VCaP (cell line): ENCODE data around the gene AMZ2.
"Not testable (repeated sequence)": the region's sequence is repeated elsewhere in the genome, so short reads cannot be mapped to it uniquely, and the experiment has no call there.

Experiments
- H3K27ac ChIP-seq: fragments of 450-650 bp; 2 replicates; pipeline ENCODE4 v1.5.1; 2017
- CTCF ChIP-seq: fragments of 450-650 bp; conservative IDR thresholded peaks from 2 replicates; pipeline ENCODE4 v1.5.1; 2017; ENCODE audit warnings: mild to moderate bottlenecking, moderate library complexity

The AMZ2 gene

GRCh38 chr17:68255151-68255550, 7.3 kb downstream of the AMZ2 start:
- TF ChIP-seq CTCF = no peak
- no peak overlapping the region for H3K27ac ChIP-seq

- H3K27ac ChIP-seq = no peak overlapping the region
- no peak for TF ChIP-seq CTCF
Measured at GRCh38 chr17:68255731-68256538, 8.1 kb downstream of the AMZ2 start.

GRCh38 chr17:68256701-68257100, 8.9 kb downstream of the AMZ2 start:
- H3K27ac ChIP-seq = not testable (repeated sequence)

DNA sequence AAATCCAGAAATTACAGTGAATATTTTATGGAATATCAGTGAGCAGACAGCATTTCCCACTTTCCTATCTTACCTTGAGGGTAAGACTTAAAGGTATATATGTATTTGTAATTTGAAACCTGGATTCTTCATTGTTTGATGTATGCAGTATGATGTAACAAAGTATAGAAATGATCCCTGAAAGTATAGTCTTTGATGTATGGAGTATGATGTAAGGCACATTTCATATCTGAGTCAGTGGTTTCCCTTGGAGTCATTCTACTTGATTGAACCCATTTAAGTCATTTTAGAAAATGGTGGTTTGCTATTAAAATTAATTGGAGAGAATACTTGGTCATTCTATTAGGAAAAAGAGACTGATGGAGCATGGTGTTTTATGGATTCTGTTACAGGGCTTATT, 10.1 kb downstream of the AMZ2 start:
- H3K27ac ChIP-seq = no peak overlapping the region
- TF ChIP-seq CTCF = no peak

DNA sequence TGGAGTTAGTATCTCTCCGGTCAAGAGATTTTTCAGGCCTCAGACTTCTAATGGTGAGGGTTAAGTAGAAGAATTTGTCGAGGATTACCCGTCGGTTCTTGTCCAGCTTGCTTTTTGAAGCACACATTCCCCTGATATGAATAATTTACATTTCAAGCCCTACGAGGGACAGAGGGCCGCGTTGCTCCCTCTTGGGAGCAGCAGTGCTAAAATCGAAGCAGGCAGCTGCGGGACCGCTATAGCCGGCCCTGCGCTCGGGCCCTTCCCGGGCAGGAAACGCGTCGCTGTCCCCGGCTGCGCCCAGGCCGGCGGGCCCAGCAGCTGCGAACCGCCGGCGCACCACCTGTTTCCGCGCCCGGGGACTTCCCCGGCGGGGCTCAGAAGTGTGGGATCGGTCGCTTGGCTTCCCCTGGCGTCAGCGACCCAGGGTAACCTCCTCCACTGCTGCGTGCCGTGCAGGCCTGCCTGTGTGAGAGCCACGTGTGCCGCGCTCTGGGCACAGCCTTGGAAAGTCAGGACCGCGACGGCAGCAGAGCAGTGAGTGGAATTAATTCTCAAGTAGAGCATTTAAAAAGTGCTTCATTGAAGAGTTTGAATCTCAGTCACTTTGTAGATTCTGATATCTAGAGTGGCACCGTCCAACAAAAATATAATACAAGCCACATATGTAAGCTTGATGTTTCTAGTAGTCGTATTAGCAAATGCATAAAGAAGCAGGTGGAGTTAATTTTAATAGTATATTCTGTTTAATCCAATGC, 11.2 kb downstream of the AMZ2 start:
- peak overlapping the region; percentile 24; the same call in 1 of the 2 replicates for H3K27ac ChIP-seq

DNA sequence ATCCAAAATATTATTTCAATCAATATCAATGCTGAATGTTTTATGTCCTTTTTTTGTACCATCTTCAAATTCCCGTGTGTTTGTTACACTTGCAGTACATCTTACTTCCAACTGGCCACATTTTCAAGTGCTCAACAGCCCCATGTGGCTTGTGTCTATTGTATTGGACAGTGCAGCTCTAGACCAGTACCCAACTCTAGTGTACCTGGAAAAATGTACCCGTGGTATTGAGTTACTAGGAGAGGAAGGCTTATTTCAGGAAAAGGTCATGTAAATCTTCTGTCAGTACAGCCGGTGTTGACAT, 11.8 kb downstream of the AMZ2 start:
- H3K27ac ChIP-seq = peak overlapping the region; percentile 24; the same call in 1 of the 2 replicates

DNA sequence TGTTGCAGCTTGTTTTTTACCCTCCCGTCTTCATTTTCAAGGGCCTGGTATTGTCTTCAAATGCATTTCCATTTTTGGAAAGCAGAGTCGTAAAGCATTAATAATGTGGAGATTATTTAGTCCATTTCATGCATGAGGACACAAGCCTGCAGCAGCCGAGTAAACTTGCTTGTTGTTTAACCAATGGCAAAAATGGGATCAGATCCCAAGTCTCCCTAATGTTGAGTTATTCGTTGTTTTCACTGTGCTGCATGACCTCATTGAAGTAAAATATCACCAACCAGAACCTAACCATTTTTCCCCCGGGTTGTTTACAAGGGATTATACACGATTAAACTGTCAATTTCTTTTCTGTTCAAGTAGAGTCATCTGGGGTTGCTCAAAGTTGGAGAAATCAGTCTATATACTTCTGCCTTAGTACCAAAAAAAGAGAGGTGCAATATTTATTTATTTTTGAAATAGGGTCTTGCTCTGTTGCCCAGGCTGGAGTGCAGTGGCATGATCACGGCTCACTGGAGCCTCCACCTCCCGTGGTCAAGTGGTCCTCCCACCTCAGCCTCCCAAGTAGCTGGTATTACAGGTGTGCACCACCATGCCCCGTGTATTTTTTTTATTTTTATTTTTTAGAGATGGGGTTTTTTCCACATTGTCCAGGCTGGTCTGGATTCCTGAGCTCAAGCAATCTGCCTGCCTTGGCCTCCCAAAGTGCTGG, 12.4 kb downstream of the AMZ2 start:
- H3K27ac ChIP-seq = peak overlapping the region; percentile 24; the same call in 1 of the 2 replicates
- no peak for TF ChIP-seq CTCF

- H3K27ac ChIP-seq = not testable (repeated sequence)
Measured at GRCh38 chr17:68262467-68262866, 14.6 kb downstream of the AMZ2 start.

DNA sequence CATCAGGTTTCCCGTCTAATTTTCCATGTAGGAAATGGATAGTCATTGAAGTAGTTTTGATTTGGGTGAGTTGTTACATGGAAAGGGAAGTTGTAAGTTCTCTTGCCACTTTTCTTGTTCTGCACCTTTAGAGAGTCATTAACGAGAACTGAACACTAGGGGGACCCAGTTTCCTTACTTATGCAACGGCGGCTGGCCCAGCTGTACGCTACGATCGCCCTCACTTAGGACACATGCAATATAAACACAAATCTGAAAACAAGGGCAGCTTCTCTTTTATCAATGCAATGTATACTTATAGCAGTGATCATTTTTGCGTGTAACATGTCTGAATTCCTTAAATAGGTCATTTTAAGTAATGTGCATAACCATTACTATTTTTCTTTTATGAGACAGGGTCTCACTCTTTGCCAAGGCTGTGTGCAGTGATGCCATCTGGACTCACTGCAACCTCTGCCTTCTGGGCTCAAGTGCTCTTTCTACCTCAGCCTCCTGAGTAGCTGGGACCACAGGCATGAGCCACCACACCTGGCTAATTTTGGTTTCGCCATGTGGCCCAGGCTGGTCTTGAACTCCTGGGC, 15.3 kb downstream of the AMZ2 start:
- TF ChIP-seq CTCF = peak; percentile 62

GRCh38 chr17:68265833-68266232, 18.0 kb downstream of the AMZ2 start:
- H3K27ac ChIP-seq = peak overlapping the region; percentile 28; the same call in 1 of the 2 replicates

More for the DNA sequence above, 15.3 kb downstream of the AMZ2 start:
- H3K27ac ChIP-seq = not testable (repeated sequence)
